ENCODE measurements around the gene KCNK13. TPM values are rescaled to one million over a fixed set of nuclear protein-coding genes. Genes with fewer than 3 reads are reported as not detected.

KCNK13 gene
- total and polyA plus RNA-seq, 2 experiments from 2014 or later = 0.48 to 1.1 TPM

DNA sequence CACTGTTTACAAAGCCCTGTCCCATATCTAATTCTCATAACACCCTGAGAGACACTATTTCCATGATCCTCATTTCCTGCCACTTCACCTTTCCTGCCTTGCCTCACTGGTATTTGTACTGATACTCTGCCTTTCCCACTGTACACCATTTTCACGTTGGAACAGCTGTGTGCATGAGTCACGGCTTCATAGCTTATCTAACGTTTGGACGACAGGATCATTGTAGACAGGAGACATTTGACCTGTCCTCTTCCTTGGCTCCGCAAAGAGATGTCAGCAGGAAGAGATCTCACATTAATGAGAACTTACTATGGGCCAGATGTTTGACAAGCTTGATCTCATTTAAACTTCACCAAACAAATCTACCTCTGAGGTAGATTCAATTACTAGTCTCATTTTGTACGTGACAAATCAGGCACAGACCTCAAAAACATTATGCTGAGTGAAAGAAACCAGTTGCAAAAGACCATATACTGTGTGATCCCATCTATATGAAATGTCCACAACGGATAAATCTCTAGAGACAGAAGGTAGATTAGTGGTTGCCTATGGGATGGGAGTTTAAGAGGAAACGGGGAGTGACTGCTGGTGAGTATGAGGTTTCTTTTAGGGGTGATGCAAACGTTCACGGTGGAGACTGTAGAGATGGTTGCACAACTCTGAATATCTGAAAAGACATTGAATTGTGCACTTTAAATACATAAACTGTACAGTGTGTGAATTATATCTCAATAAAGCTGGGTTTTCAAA lies 71.2 kb downstream of the KCNK13 start:
- Histone ChIP-seq H3K27me3 (no peaks in the 10 kb centered on the region), H3K27ac (no peak overlapping the region), H3K4me3 (no peak overlapping the region), H3K36me3 (no peaks in the 10 kb centered on the region), H3K9me3 (ENCODE audit: low read depth) (no peaks in the 10 kb centered on the region), H3K4me1 (ENCODE audit: low read depth) (peaks cover 4% of the 10 kb centered on the region)
- no peak for TF ChIP-seq CTCF (IDR thresholded peaks at IDR 0.05; ENCODE audit: low read depth, low read length)
- DNase-seq (ENCODE audit: low read depth in 1 of 2, low spot score in 1 of 2) = peak in 1 of 2 donors; percentile 45

GRCh38 chr14:90136904-90137303 lies 75.1 kb downstream of the KCNK13 start:
- Histone ChIP-seq H3K36me3 (no peaks in the 10 kb centered on the region), H3K4me3 (no peak overlapping the region), H3K27me3 (no peaks in the 10 kb centered on the region), H3K27ac (no peak overlapping the region), H3K4me1 (ENCODE audit: low read depth) (peaks cover 4% of the 10 kb centered on the region), H3K9me3 (ENCODE audit: low read depth) (no peaks in the 10 kb centered on the region)
- no peak for TF ChIP-seq CTCF (IDR thresholded peaks at IDR 0.05; ENCODE audit: low read depth, low read length)
- no peak for DNase-seq (ENCODE audit: low read depth in 1 of 2, low spot score in 1 of 2)

GRCh38 chr14:90137807-90138206 lies 76.0 kb downstream of the KCNK13 start:
- no peak overlapping the region for H3K4me3 ChIP-seq

GRCh38 chr14:90139199-90139598 lies 77.4 kb downstream of the KCNK13 start:
- no peak overlapping the region for H3K4me3 ChIP-seq
- DNase-seq (ENCODE audit: low read depth in 1 of 2, low spot score in 1 of 2) = no peak
- peaks cover 4% of the 10 kb centered on the region for H3K4me1 ChIP-seq (ENCODE audit: low read depth)
- H3K27ac ChIP-seq = no peak overlapping the region
- TF ChIP-seq CTCF (IDR thresholded peaks at IDR 0.05; ENCODE audit: low read depth, low read length) = no peak
- no peaks in the 10 kb centered on the region for H3K9me3 ChIP-seq (ENCODE audit: low read depth)
- H3K36me3 ChIP-seq = no peaks in the 10 kb centered on the region
- no peaks in the 10 kb centered on the region for H3K27me3 ChIP-seq

More at GRCh38 chr14:90137807-90138206, 76.0 kb downstream of the KCNK13 start:
- Histone ChIP-seq H3K4me1 (ENCODE audit: low read depth) (peaks cover 4% of the 10 kb centered on the region), H3K36me3 (no peaks in the 10 kb centered on the region), H3K27ac (no peak overlapping the region), H3K27me3 (no peaks in the 10 kb centered on the region), H3K9me3 (ENCODE audit: low read depth) (no peaks in the 10 kb centered on the region)
- no peak for TF ChIP-seq CTCF (IDR thresholded peaks at IDR 0.05; ENCODE audit: low read depth, low read length)
- peak in 1 of 2 donors; percentile 24 for DNase-seq (ENCODE audit: low read depth in 1 of 2, low spot score in 1 of 2)

- no peak for TF ChIP-seq CTCF (IDR thresholded peaks at IDR 0.05; ENCODE audit: low read depth, low read length)
- DNase-seq (ENCODE audit: low read depth in 1 of 2, low spot score in 1 of 2) = no peak
- peaks cover 3% of the 10 kb centered on the region for H3K4me1 ChIP-seq (ENCODE audit: low read depth)
- H3K9me3 ChIP-seq (ENCODE audit: low read depth) = no peaks in the 10 kb centered on the region
- H3K27me3 ChIP-seq = no peaks in the 10 kb centered on the region
- H3K27ac ChIP-seq = no peak overlapping the region
- no peaks in the 10 kb centered on the region for H3K36me3 ChIP-seq
- H3K4me3 ChIP-seq = no peak overlapping the region
Measured at GRCh38 chr14:90140298-90140955, 78.6 kb downstream of the KCNK13 start.
